GM21367 (cell line): ENCODE results near the gene GRID1.

ENCODE experiments used
- ATAC-seq: cut with Tn5 transposase; IDR thresholded peaks from one replicate; pipeline ENCODE4 v1.9.1; 2021; ENCODE audit not compliant: unreplicated experiment

GRID1 gene

DNA sequence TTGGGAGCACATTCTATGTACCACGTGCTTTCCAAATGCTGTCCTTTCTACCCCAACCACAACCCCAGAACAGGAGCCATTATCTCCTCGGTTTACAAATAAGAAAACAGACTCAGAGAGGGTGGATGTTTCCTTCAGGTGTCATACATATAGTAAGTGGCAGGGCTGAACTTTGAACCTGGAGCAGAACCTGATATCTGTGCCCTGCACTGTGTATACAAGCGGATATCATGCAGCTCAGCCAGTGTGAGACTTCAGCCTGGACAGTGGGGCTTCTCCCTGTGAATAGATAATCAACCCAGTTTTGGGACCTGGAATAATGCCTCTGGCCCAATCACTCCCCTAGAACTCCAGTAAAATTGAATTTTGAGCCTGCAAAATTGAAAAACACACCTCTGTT lies 341.1 kb downstream of the GRID1 start:
- ATAC-seq: no peak

DNA sequence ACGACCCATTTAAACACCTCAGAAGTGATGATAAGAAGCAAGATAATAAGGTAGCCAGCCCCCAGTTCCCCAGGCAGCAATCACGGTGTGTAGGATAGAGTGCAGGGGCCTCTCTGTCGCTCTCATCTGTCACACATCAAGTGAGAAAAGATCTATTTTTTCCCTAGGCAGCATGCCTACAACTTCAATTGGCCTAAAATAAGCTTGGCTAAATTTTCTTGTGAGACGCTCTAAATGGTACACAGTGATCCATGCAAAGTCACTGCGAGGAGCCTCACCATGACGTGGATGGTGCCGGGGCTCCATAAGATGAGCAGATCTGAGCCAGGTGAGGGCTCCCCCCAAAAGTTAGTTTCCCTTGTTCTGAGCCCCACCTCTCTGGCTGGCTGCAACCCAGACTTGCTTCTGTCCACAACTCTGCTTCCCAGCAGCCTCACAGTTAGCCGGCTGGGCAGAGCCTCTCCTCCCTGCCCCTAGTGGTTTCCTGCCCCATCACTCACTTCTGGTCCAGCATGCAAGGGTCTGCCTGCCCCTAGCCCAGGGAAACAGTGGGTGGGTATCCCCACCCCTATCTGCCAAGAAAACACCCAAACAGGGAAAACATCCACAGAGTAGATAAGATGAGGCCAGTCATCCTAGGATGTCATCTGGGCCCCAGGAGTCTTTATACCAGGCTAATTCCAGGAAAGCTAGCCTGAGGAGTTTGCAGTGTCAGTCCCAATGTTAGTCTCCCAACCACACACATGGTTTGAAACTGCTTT lies 342.1 kb downstream of the GRID1 start:
- ATAC-seq: no peak

DNA sequence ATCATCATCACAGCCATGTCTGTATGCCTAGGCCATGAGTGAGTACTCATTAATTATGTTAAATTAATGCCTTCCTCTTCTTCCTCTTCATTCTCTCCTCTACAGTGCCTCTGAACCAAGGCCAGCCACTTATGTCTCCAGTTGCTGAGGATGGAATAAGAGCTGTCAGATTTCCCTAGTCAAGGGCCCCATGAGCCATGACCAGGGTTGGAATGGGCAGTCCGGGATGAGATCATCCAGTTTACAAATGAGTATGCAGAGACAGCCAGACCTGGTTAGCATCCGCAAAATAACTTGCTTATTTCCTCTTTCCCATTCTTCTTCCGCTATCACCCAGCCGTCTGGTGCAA lies 342.7 kb downstream of the GRID1 start:
- no peak for ATAC-seq

DNA sequence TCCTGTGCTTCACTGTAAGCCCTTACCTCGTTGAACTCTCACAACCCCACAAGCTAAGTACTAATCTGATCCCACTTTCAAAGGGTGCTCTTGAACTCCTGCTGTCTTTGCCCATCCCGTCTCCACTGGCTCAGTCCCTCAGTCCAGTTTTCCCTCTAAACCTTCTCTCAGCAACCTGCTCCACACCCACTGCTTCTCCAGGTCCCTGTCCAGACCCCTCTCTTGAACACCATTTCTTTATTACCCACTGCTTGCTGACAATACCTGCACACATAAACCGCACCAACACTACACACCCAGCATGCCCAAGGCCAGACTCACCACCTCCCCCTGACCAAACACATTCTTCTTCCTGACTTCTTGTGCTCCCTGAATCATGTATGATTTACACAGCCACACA lies 343.3 kb downstream of the GRID1 start:
- ATAC-seq: no peak

DNA sequence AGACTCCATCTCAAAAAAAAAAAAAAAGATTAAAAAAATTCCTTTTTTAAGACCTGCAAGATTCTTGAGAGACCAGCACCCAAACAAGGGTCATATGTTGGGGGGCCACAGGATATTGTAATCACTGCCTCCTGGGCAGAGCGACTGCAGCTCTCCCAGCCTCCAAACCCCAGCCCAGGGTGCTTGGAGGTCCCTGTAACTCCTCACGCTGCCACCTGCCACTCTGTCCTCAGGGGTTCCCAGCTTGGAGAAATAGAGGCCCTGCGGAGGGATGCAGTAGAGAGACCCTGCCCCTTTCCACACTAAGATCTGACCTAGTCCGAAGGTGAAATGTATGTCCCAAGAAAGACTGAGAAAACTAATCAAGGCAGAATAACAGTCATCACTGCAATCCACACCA lies 343.7 kb downstream of the GRID1 start:
- ATAC-seq: no peak

DNA sequence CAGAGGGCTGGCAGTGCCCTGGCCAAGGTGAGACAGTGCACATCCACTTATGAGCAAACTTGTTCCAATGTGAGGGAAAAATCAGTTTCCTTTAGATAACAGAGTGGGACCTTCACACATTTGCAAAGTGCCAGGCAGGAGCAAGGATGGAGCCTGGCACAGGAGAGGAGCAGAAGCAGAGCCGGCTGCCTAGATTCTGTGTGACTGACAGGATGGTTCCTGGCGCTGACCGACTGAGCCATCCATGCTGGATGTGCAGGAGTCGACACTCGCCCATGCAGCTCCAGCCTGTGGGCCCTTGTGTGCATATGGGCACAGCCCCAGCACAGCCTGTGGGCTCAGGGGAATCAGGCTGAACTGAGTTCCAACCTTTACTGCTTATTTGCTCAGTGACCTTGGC lies 346.5 kb downstream of the GRID1 start:
- no peak for ATAC-seq

DNA sequence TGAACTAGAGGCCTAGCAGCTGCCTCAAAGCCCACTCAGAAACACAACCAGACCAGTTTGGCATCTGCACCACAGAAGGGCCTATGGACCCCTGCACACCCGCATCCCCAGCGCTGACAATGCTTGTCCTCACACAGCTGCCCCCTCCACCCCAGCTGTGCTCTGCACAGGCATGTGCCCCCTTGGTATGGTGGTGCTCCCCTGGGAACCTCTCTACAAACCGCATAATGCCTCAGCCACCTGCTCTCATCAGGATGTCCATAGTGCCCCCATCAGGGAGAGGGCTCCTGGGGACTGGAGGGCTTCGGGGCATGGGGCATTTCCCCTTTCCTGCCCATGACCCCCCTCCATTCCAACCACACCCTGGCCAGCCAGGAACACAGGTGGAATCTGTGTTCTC lies 347.5 kb downstream of the GRID1 start:
- no peak for ATAC-seq

DNA sequence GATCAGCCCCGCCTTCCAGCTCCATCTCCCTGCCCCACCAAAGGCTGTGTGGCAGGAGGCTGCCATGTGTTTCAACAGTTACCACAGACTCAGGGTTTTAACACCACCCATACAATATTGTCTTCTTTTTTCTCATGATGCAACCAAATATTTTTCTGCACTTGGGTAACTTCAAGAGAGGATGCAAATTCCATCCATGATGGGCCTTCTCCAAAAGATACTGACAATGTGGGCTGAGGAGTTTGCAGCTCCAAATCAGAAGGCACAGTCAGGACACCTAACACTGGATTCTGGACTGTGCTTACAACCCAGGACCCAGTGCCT lies 347.9 kb downstream of the GRID1 start:
- ATAC-seq: no peak

DNA sequence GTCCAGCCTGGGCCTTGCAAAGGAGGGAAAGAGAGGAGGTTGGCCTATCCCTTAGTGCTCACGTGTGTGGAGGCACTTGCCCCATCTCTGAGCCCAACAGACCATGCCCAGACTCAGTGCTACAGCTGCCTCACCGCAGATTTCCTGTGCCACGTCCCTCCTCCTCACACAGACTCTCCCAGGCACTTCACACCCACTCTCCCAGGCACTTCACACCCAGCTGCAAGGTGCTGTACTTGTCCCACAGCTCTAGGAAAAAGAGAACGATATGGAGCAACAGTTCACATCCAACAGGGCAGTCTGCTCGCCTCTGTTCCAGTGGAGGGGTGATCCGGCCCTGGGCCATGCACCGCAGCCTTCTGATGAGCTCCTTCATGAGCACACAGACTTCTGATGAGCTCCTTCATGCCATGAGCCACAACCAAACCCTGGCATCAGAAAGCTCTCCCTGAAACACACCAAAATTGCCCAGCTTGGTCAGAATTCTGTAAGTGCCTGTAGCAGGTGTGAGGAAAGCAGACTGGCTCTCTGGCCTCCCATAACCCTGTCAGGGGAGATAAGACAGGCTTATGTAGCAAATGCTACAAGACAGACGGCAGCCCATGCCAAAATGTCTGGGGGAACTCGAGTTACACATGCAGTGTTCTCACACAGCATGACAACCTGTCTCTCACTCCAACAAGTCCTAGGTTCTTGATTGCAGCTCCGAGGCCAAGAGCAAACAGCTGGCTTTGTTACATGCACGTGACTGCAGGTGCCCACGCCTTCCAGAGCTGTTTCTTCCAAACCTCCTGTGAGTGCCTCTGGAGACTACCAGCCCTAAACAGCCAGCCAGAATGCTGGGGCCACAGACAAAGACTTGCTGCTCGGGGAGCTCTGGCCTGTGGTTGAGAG lies 348.5 kb downstream of the GRID1 start:
- ATAC-seq: peak; percentile 72

DNA sequence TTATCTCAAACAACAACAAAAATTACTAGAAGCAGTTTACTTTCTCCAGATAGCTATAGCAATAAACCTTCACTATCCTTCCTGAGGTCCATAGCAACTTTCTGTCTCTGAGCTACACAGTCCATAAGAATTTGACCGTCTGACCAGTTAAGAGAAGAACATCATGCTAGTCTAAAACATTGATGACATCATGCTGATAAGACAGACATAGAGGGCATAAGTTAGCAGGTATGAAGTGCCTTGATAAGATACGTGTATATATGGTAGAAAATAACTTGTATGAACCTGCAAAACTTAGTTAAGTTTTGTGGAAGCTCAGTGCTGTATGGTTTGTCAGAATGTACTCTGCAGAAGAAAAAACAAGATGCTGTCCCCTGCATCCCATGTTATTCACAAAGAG lies 353.0 kb downstream of the GRID1 start:
- no peak for ATAC-seq

DNA sequence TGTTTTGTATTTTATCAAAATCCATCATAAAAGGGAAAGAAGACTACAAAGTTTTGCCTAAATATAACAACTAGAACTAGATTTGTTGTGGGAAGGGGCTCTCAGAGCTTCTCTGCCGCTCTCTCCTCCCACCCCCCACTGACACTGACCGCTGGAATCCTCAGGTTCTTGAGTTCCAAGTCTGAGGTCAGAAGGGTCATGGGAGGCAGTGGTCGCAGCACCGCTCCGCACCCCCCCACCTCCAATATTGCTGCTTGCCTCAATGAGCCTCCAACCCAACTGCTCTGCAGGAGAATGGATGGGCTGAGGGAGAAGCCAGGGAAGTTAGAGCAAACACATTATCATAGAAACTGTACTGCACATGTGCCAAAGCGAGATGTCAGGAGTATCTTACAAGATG lies 359.4 kb downstream of the GRID1 start:
- ATAC-seq: no peak

DNA sequence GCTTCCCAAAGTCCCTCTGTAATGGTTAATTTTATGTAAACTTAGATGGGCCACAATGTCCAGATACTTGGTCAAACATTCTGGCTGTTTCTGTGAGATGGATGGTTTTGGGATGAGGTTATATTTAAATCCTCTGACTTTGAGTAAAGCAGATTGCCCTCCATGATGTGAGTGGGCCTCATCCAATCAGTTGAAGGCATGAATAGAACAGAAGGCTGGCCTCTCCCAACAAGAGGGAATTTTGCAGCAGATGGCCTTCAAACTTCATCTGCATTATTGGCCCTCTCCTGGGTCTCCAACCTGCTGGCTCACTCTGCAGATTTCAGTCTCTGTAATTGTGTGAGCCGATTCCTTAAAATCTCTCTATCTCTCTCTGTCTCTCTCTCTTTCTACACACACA lies 362.3 kb downstream of the GRID1 start:
- no peak for ATAC-seq

DNA sequence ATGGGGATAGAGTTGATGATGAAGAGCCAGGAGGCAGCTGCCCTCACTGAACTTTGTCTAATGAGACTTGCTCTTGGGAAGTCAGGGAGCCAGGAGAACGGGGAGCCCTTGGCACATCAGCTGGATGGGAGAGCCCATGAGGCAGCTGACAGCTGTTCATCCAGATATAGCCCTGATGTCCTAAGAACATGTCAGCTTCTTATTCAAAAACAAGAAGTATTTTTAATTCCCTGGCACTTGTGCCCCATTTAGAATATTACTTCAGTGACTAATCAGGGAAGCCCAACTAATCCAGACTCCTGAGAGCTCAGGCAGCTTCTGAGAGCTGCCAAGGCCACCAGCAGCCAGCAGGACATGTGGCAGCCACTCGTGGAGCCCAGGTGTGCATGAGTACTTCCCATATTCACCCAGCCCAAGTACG lies 363.4 kb downstream of the GRID1 start:
- ATAC-seq: no peak

DNA sequence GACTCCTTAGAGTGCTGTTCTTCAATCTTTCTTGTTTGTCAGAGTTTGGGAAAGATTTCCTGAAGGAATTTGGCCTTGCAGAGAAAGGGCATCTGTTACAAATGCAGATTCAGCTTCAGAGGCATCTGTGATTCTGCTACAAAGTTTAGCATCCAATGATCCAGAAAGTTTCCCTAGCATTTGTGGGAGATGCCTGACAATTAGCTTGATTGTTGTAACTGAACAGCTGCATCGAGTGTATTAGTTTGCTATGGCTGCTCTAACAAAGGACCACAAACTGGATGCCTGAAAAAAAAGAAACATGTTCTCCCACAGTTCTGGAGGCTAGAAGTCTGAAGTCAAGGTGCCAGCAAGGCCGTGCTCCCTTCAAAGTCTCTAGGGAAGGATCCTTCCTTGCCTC lies 365.1 kb downstream of the GRID1 start:
- no peak for ATAC-seq

DNA sequence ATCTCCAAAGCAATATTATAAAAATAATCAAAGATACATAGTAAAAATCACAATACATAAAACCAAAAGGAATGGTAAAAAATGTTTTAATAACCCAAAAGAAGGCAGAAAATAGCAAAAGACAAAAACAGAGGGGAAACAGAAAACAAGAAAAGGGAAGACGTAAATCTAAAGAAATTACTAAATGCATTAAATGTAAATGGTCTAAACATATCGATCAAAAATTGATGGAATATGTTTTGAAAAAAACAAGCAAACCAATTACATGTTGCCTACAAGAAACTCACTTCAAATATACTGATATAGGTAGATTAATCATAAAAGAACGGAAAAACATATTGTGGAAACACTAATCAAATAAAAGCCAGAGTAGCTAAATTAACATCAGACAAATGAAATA lies 369.1 kb downstream of the GRID1 start:
- ATAC-seq: no peak

DNA sequence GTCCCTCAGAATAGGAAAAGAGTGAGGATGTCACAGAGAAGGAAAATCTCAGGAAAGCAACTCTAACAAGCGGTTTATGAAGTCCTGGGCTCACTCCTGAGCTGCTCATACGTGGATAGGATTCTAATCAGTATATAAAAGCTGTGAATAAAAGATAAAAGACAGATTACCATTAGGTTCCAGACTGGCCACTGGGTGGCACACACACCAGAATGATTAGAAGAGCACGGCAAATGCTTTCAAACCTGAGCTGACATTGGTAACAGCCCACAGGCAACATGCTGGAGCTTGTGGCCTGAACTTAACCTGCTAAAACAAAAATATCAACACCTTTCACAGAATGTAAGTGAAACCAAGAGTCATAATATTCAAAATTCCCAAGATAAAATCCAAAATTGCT lies 370.8 kb downstream of the GRID1 start:
- peak; percentile 75 for ATAC-seq

DNA sequence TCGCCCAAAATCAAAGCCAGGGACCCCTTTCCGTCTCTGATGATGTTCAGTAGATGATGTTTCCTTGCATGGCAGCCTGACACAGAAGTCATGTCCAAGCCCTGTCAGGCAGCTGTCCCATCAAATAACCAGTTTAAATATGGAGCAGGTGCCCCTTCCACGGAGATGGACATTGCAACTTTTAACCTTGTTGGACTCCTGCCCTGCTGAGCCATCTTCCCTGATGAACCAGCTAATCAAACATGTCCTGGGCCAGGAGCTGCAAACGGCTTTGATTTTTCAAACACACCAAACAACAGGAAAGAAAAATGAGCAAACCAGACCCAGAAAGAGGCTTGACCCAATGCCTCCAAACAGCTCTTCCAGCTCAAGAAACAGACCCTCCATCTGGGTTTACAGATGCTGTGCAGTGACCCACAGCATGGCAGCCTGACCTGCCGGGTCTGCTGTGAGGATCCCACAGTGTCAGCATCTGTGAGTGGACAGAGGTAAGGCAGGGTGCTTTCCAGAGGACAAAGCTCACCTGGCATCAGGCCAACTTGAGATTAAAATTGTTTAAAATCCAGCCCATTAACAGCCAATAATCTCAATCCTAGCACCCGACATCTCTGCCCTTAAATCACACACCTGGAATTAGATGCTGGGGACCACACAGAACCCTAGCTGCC lies 372.6 kb downstream of the GRID1 start:
- no peak for ATAC-seq

DNA sequence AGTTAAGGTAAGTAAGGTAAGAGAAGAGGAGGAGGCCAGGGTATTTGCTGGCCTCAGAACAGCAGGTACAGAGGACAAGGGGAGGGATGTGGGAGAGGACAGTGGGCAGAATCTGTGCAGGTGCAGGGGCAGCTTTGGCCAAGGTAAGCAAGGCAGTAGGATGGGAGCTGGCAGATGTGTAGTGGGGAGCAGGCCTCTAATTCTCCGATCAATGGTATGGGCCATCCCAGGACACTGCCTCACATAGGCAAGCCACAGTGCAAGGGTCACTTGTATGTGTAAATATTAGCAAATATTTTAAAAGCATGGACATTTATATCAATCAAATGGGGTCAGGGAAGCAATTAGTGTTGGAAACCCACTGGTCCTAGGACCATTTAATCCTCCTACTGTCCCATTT lies 373.5 kb downstream of the GRID1 start:
- ATAC-seq: no peak

DNA sequence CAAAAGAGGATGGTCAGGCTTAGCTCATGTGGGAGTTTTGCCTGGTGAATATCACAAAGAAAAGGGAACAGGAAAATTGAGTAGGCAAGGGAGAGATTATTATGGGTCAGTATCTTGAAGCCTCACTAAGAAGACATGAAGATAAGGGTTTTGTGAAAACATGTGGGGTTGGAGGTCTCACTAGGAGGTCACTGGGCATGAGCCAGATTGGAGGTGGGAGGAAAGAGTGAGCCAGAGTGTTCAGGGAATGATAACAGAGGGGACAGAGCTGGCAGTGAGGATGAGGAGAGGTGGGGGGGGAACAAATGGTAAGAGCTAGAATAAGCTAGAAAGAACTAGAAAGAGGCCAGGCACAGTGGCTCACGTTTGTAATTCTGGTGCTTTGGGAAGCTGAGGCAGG lies 374.3 kb downstream of the GRID1 start:
- no peak for ATAC-seq

DNA sequence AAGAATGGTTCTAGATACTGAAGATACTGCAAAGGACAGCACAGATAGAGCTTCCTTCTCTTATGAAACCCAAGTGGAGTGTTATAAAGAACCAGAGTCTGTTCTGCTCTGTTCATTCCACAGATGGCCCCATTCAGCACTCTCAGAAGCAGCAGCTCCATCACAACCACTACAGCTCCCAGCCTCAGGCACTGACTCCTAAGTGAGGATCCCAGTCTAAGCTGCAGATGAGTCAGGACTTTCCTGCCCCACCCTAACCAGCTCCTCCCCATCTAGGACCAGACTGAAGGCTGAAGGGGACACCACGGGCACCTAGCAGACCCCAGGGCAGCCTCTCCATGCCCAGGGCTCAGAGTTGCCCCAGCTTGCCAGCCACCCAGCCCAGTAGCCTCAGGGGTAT lies 379.8 kb downstream of the GRID1 start:
- ATAC-seq: no peak

DNA sequence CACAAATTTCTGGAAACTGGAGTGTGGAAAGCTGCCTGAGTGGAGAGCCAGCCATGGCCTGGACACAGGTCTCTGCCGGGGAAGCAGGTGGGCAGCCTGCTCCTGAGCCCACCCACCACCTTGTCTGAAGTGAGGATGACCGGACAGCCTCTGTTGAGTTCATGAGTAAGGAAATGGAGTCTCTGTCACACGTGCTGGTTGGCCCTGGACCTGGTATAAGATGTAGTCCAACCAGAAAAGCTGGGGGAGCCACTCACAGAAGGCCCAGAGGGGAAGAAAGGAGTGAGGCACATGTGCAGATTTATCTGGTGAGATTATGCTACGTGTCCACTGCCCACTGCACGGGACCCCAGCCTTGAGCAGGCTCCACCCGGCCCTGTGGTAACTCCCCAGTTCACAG lies 383.5 kb downstream of the GRID1 start:
- ATAC-seq: no peak

DNA sequence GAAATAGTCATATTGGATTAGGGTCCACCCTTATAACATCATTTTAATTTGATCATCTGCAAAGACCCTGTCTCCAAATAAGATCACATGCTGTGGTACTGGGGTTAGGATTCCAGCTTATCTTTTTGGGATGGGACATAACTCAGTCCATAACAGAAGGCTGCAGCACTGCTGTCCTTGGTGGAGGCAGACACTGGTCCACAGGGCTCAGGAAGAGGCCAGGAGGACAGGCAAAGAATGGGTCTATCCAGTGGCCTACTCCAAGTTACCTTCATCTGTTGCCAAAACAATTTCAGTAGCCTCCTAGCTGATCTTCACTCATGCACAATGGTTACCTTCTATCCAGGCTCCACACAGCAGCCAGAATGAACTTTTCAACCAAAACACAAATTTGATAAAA lies 387.0 kb downstream of the GRID1 start:
- no peak for ATAC-seq
